Measurements from ENCODE around the gene ENPP5. TPM values are rescaled to one million over a fixed set of nuclear protein-coding genes. Genes with fewer than 3 reads are reported as not detected.

The ENPP5 gene
- total RNA-seq, 2 experiments from 2014 or later: 0.50 to 1.6 TPM

- no peaks in the 10 kb centered on the region for H4K20me1 ChIP-seq (ENCODE audit: insufficient read depth, low read length)
- intact Hi-C loops (cut with micrococcal nuclease; ENCODE audit: unreplicated experiment): loop anchor here (5.0 to 10.0 kb wide), 2 partner anchors 247 to 525 kb away; partner anchors contain the start of genes CYP39A1 and SLC25A27
- no TSS peak for BruUV-seq (replicated peaks)
- peak; percentile 96 for DNase-seq (ENCODE audit: low spot score)
- POLR2A ChIA-PET: interaction anchor here (0.5 to 2.6 kb wide), 14 partner anchors 8 to 1218 kb away, joined by 3 to 16 read pairs (median 3); partner anchors contain the start of gene ENPP5
- peaks cover 18% of the 10 kb centered on the region for H3K4me1 ChIP-seq (ENCODE audit: insufficient read depth, low read length, poor library complexity, severe bottlenecking)
- peak within 1 kb of the TSS; percentile 94 for H3K4me2 ChIP-seq (ENCODE audit: low read length)
- no peaks in the 10 kb centered on the region for H3K9me3 ChIP-seq (ENCODE audit: low read length)
- TF ChIP-seq EZH2phosphoT487 (IDR thresholded peaks at IDR 0.05; ENCODE audit: borderline replicate concordance, low read depth, low read length): no peak
- peak; percentile 22; the same call in 1 of the 2 replicates for TF ChIP-seq CTCF (conservative IDR thresholded peaks at IDR 0.05; ENCODE audit: low read length)
- peak within 1 kb of the TSS; percentile 84 for H3K4me3 ChIP-seq (ENCODE audit: low read depth, low read length, poor library complexity, severe bottlenecking)
- CTCF ChIA-PET (ENCODE audit: unreplicated experiment): interaction anchor here (0.5 to 1.4 kb wide), 3 partner anchors 39 to 427 kb away, joined by 3 to 7 read pairs (median 6); no protein-coding TSS in a partner anchor
- H3K36me3 ChIP-seq (ENCODE audit: insufficient read depth, low read length): 0 out of 2 replicates have a peak, but pooled peaks cover 3% of the 10 kb centered on the region
- no peaks in the 10 kb centered on the region for H3K9me2 ChIP-seq (ENCODE audit: insufficient read depth, low read length)
- peak within 1 kb of the TSS; percentile 57 for H3K27ac ChIP-seq (ENCODE audit: low read depth, low read length, poor library complexity, severe bottlenecking)
- peak within 1 kb of the TSS; percentile 98 for H2AFZ ChIP-seq (ENCODE audit: low read length)
- H3K79me2 ChIP-seq (ENCODE audit: insufficient read depth, low read depth, low read length): peaks cover 38% of the 10 kb centered on the region
Observed at GRCh38 chr6:46129629-46130511, 40.9 kb downstream of the ENPP5 start, which contains the start of gene ENPP4. ENPP4 (plus strand) TSS chr6:46129989; CDS start chr6:46139584, 9,595 bp downstream.

- H3K79me2 ChIP-seq (ENCODE audit: insufficient read depth, low read depth, low read length): peaks cover 32% of the 10 kb centered on the region
- peak overlapping the region; percentile 94 for H3K4me2 ChIP-seq (ENCODE audit: low read length)
- peak overlapping the region; percentile 98 for H2AFZ ChIP-seq (ENCODE audit: low read length)
Observed at GRCh38 chr6:46129291-46129628, 41.5 kb downstream of the ENPP5 start.

More at GRCh38 chr6:46129291-46129628, 41.5 kb downstream of the ENPP5 start:
- H3K9me2 ChIP-seq (ENCODE audit: insufficient read depth, low read length): no peaks in the 10 kb centered on the region
- H3K9me3 ChIP-seq (ENCODE audit: low read length): no peaks in the 10 kb centered on the region
- H3K4me3 ChIP-seq (ENCODE audit: low read depth, low read length, poor library complexity, severe bottlenecking): peak overlapping the region; percentile 84
- no peak for TF ChIP-seq CTCF (conservative IDR thresholded peaks at IDR 0.05; ENCODE audit: low read length)
- no peak for TF ChIP-seq EZH2phosphoT487 (IDR thresholded peaks at IDR 0.05; ENCODE audit: borderline replicate concordance, low read depth, low read length)
- BruUV-seq (replicated peaks): TSS peak; percentile 63
- CTCF ChIA-PET (ENCODE audit: unreplicated experiment): interaction anchor here (1.4 kb wide), 1 partner anchor 39 kb away, joined by 7 read pairs; no protein-coding TSS in a partner anchor
- no peaks in the 10 kb centered on the region for H4K20me1 ChIP-seq (ENCODE audit: insufficient read depth, low read length)
- H3K4me1 ChIP-seq (ENCODE audit: insufficient read depth, low read length, poor library complexity, severe bottlenecking): peaks cover 15% of the 10 kb centered on the region
- DNase-seq (ENCODE audit: low spot score): peak; percentile 27
- intact Hi-C loops (cut with micrococcal nuclease; ENCODE audit: unreplicated experiment): loop anchor here (5.0 kb wide), 1 partner anchor 248 kb away; no protein-coding TSS in a partner anchor
- H3K27ac ChIP-seq (ENCODE audit: low read depth, low read length, poor library complexity, severe bottlenecking): no peak overlapping the region
- POLR2A ChIA-PET: interaction anchor here (0.6 to 2.6 kb wide), 11 partner anchors 9 to 1218 kb away, joined by 3 to 16 read pairs (median 3); partner anchors contain the start of gene ENPP5
- H3K36me3 ChIP-seq (ENCODE audit: insufficient read depth, low read length): 0 out of 2 replicates have a peak, but pooled peaks cover 2% of the 10 kb centered on the region
